Measurements from ENCODE around the gene ZNF169.
"Not testable (repeated sequence)": the region's sequence is repeated elsewhere in the genome, so short reads cannot be mapped to it uniquely, and the experiment has no call there.

- not testable (repeated sequence) for TF ChIP-seq ZBTB6, ZNF404 (tag by site-specific recombination; IDR thresholded peaks at IDR 0.05)
Observed at GRCh38 chr9:94328544-94328943, 69.4 kb downstream of the ZNF169 start, which contains the start of gene NUTM2F.

Measured in HEK293 (cell line).